ENCODE measurements around the gene INS.
"Not testable (repeated sequence)": the region's sequence is repeated elsewhere in the genome, so short reads cannot be mapped to it uniquely, and the experiment has no call there.

INS gene

GRCh38 chr11:2131371-2132236, 29.4 kb downstream of the INS start:
- peak; percentile 4 for DNase-seq

GRCh38 chr11:2130881-2131352, 30.1 kb downstream of the INS start:
- DNase-seq = peak; percentile 3

GRCh38 chr11:2129699-2130366, 31.2 kb downstream of the INS start:
- DNase-seq = no peak

- DNase-seq = no peak
These were observed 31.7 kb downstream of the INS start for GRCh38 chr11:2129308-2129698.

GRCh38 chr11:2128511-2129307, 32.3 kb downstream of the INS start:
- no peak for DNase-seq

GRCh38 chr11:2128130-2128510, 32.9 kb downstream of the INS start:
- DNase-seq = no peak

- no peak for DNase-seq
These were observed 33.4 kb downstream of the INS start for GRCh38 chr11:2127482-2128129.

- DNase-seq = no peak
These were observed 34.4 kb downstream of the INS start for GRCh38 chr11:2126520-2127085.

GRCh38 chr11:2124736-2125484, 36.1 kb downstream of the INS start:
- not testable (repeated sequence) for DNase-seq

- no peak for DNase-seq
These were observed 37.4 kb downstream of the INS start for GRCh38 chr11:2123628-2123960.

- no peak for DNase-seq
These were observed 37.9 kb downstream of the INS start for GRCh38 chr11:2122907-2123627.

- peak; percentile 62 for DNase-seq
These were observed 38.6 kb downstream of the INS start for GRCh38 chr11:2122222-2122906.

- no peak for DNase-seq
These were observed 39.5 kb downstream of the INS start for GRCh38 chr11:2121227-2122130.

- no peak for DNase-seq
These were observed 40.5 kb downstream of the INS start for GRCh38 chr11:2120359-2121100.

- DNase-seq = no peak
These were observed 42.3 kb downstream of the INS start for GRCh38 chr11:2118677-2119076.

GRCh38 chr11:2116680-2117079, 44.3 kb downstream of the INS start:
- no peak for DNase-seq

GRCh38 chr11:2115308-2115707, 45.7 kb downstream of the INS start:
- DNase-seq = no peak

GRCh38 chr11:2114430-2115241, 46.4 kb downstream of the INS start:
- DNase-seq = no peak

All from retina (tissue), 1 donor.